Adrenal gland (tissue), 5 donors: ENCODE measurements around the gene LPAR2.

Source experiments
- CTCF ChIP-seq, 6 experiments: fragments of 450-650 bp in 4 of 6; fragments of 200-600 bp in 2 of 6; sonication (generic) in 1 of 6; IDR thresholded peaks; 1 replicate in 5 of 6; 2 replicates in 1 of 6; pipeline versions ENCODE4 v1.5.1 to v1.8.0; 2016 to 2021; ENCODE audit warnings: antibody characterized with exemption in 6 of 6, mild to moderate bottlenecking in 2 of 6, moderate library complexity in 1 of 6
- POLR2A ChIP-seq, 2 donors: fragments of 450-650 bp; IDR thresholded peaks; one replicate each; pipeline ENCODE4 v1.6.1; 2017; ENCODE audit warnings: antibody characterized with exemption in 2 of 2, mild to moderate bottlenecking in 2 of 2, moderate library complexity in 1 of 2
- donor health status: DM: no; HTN: no; CAD: no.

GRCh38 chr19:19652482-19653295, 24.7 kb upstream of the LPAR2 start:
- TF ChIP-seq CTCF (IDR thresholded peaks at IDR 0.05) = no peak
- TF ChIP-seq POLR2A (IDR thresholded peaks at IDR 0.05) = no peak
